ENCODE data around the gene IL17RC.

- TF ChIP-seq CTCF (IDR thresholded peaks at IDR 0.05 in 4 of 5, conservative IDR thresholded peaks at IDR 0.05 in 1 of 5), result no peak
- TF ChIP-seq POLR2A (IDR thresholded peaks at IDR 0.05), result no peak
Observed at GRCh38 chr3:9912294-9912935, 4.5 kb upstream of the IL17RC start.
